Activated T-cell treated with anti-CD3 and anti-CD28 coated beads, Interleukin-2, amount 50 U/mL, for 4 hours (primary cell): ENCODE results near the gene ATP6V0E1. TPM values are rescaled to one million over a fixed set of nuclear protein-coding genes. Genes with fewer than 3 reads are reported as not detected.
A peak's percentile ranks its signal among the peaks of the same experiment; 100 is the strongest.

ENCODE experiments used
- ATAC-seq, 2 donors: fragments of 200-7000 bp; cut with Tn5 transposase; one replicate each; pipeline ENCODE4 v1.10.0; 2021
- DNase-seq: peaks from one replicate; pipeline ENCODE4 v3.0.0-alpha.2; 2020
- H3K27me3 Mint-ChIP-seq: one replicate; pipeline ENCODE4 v1.8.0; 2021; ENCODE audit warnings: low read depth, mixed read lengths
- H3K36me3 Mint-ChIP-seq: one replicate; pipeline ENCODE4 v1.8.0; 2022; ENCODE audit warnings: mixed read lengths; ENCODE audit not compliant: insufficient read depth
- H3K4me1 Mint-ChIP-seq: one replicate; pipeline ENCODE4 v1.8.0; 2021; ENCODE audit warnings: low read depth, mixed read lengths
- H3K4me3 Mint-ChIP-seq: one replicate; pipeline ENCODE4 v1.8.0; 2021; ENCODE audit warnings: mild to moderate bottlenecking, moderate library complexity, mixed read lengths
- H3K9me3 Mint-ChIP-seq: one replicate; pipeline ENCODE4 v1.8.0; 2021; ENCODE audit warnings: mixed read lengths
- total RNA-seq, 3 donors: library from RNA; stranded (reverse); gene quantifications; one replicate each; pipeline ENCODE4 v1.2.1, GENCODE V29; 2021

The ATP6V0E1 gene
- total RNA-seq, 3 donors from 2014 or later, result 196 to 234 (median 209) TPM

DNA sequence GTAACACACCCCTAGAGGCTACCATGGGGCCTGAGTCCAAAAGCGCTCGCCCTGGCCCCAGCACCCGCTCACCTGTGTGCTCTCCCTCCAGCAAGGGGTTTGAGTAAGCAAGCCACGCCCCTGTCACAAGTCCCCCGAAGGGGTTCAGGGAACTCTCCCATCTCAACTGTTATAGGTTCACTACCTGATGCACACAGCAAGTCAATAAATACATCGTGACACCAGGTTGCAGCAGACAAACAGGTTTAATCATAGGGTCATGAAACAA lies 64.2 kb downstream of the ATP6V0E1 start:
- no peaks in the 10 kb centered on the region for H3K4me1 Mint-ChIP-seq
- DNase-seq (no peak), ATAC-seq (no peak)
- no peaks in the 10 kb centered on the region for H3K27me3 Mint-ChIP-seq
- no peaks in the 10 kb centered on the region for H3K9me3 Mint-ChIP-seq
- no peak overlapping the region for H3K4me3 Mint-ChIP-seq
- no peaks in the 10 kb centered on the region for H3K36me3 Mint-ChIP-seq

DNA sequence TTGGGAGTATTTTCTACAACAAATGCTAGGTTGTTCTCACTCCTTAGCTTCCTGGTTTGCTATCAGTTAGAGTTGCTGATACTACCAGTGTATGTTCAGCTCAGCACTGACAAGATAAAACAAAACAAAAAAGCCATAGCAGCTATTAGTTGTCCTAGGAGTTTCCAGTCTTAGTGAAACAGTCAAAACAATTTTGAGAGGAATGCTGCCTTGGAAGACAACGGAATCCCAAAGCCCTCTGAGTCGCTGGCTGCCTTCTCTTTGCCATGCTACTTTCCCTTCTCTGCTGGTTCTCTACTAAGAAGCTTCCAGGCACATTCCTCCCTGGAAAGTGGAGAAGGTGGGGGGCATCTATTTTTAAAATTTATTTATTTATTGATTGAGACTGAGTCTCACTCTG lies 67.2 kb downstream of the ATP6V0E1 start:
- Mint-ChIP-seq H3K9me3 (no peaks in the 10 kb centered on the region), H3K27me3 (no peaks in the 10 kb centered on the region), H3K4me1 (peaks cover 17% of the 10 kb centered on the region), H3K4me3 (no peak overlapping the region), H3K36me3 (no peaks in the 10 kb centered on the region)
- no peak for DNase-seq
- ATAC-seq, result no peak

DNA sequence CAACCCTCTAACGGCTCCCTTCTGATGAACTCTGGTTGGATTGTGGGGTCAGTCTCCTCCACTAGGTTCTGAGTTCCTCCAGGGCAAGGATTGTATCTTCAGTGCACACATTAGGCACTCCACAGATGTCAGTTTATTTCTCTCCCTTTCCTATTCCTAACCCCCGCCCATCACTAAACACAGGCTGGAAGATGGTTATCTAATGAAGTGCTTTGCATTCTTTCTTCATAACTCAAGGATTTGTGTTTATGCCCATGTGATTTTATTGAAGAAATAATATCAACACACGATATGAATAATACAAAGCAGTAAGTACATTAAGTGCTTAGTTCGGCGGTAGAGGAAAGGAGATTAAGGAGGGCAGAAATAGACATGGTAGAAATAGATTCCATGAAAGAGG lies 68.2 kb downstream of the ATP6V0E1 start:
- peaks cover 18% of the 10 kb centered on the region for H3K4me1 Mint-ChIP-seq
- no peak for DNase-seq
- no peaks in the 10 kb centered on the region for H3K27me3 Mint-ChIP-seq
- ATAC-seq, result no peak
- no peak overlapping the region for H3K4me3 Mint-ChIP-seq
- H3K36me3 Mint-ChIP-seq, result no peaks in the 10 kb centered on the region
- no peaks in the 10 kb centered on the region for H3K9me3 Mint-ChIP-seq

DNA sequence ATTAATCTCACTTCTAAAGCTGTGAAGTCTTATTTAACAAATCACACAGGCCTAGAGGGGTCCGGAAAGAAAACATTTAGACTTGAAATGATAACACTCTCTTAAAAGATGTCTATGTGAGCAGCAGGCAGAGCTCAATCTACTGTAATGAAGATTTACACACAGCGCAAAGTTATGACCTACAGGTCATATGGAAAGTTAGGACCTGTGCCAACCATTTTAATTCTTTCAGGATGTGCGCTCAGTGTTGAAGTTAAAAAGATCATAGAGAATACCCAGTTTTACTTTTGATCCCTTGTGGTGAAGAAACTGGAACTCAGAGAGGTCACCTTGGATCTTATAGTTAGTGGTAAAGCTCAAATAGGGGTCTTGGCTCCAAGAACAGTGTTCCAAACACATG lies 69.5 kb downstream of the ATP6V0E1 start:
- Mint-ChIP-seq H3K9me3 (no peaks in the 10 kb centered on the region), H3K4me1 (peaks cover 22% of the 10 kb centered on the region), H3K4me3 (no peak overlapping the region), H3K36me3 (no peaks in the 10 kb centered on the region), H3K27me3 (no peaks in the 10 kb centered on the region)
- DNase-seq, result no peak
- no peak for ATAC-seq

DNA sequence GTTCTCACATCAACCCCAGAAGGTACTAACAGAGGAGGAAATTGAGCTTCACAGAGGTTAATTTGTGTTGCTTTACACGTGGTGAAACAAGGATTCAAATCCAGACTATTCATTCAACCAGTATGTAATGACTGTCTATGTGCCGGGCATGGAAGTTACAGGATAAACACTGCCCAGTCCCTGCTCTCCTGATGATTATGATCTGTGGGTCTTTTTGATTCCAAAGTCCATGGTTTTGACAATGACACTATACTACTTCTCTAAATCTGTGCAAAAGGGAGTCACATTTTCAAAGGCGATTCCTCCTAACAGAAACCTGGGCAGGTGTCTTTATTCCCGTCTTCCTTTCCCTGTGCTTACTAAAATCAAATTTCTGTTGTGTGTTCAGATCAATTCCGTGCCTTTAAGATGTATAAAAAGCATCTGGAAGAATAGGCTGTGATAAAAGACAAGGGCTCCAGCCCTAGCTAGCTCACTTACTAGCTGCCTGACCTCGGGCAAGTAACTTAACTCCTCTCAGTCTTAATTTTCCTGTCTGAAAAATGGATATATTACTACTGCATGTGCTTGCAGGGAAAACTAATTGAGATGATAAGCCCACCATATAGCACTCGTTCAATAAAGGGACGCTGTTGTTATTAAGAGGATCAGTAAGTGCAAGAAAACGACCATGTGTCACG lies 71.6 kb downstream of the ATP6V0E1 start:
- DNase-seq (no peak), ATAC-seq (no peak)
- peaks cover 30% of the 10 kb centered on the region for H3K4me1 Mint-ChIP-seq
- no peaks in the 10 kb centered on the region for H3K9me3 Mint-ChIP-seq
- peak overlapping the region; percentile 89 for H3K4me3 Mint-ChIP-seq
- no peaks in the 10 kb centered on the region for H3K27me3 Mint-ChIP-seq
- H3K36me3 Mint-ChIP-seq, result no peaks in the 10 kb centered on the region

DNA sequence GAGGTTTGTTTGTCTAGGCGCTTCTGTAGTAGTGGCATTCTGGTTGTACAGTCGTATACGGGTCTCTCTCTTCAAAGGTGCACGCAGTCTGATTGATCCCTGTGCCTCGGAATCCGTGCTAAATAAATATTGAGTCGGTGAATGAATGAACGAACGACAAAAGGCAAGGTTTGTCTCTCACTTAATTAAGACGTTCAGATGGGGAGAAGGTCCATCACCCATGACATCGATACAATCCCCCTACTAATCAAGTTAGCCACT lies 72.1 kb downstream of the ATP6V0E1 start:
- ATAC-seq, result no peak
- Mint-ChIP-seq H3K9me3 (no peaks in the 10 kb centered on the region), H3K27me3 (no peaks in the 10 kb centered on the region), H3K36me3 (peaks cover under 1% of the 10 kb centered on the region), H3K4me1 (peaks cover 35% of the 10 kb centered on the region), H3K4me3 (peak overlapping the region; percentile 89)
- no peak for DNase-seq

DNA sequence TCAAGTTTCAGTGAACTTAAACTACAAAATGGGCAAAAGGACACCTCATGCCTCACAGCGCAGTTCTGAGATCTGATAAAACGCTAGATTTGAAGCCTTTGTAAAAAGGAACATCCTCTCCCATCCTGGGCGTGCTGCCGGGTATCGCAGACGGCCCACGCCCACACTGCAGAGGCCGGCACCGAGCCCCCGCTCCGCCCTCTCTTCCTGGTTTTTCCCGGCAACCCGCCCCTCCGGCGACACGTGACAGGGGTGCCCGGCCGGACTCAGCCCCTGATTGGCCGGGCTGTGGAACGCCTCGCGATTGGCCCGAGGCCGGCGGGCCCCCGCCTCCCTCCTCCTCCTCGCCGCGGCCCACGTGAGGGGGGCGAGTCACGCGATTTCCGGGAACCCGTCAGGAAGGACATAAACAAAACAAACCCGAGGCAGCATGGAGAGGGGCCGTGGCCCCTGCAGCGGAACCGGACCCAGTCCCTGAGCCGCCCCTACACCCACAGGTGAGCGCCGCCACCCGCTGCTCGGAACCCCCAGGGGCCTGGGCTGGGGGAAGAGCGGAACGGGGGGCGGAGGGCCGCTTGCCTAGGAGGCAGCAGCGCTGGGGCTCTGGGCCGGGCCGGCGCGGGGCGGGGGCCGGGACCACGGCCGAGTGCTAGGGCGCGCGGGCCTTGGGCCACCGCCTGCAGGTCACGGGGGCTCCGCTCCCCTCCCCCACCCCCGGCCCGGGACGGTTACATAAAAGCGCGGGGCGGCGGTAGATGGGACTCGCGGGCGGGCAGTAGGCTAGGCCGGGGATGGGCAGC lies 72.6 kb downstream of the ATP6V0E1 start, which contains the start of gene CREBRF:
CREBRF (plus strand) TSS at position 370 of the 800 bp plus-strand sequence. CDS start 24,424 bp downstream, outside the sequence.
- Mint-ChIP-seq H3K9me3 (no peaks in the 10 kb centered on the region), H3K27me3 (no peaks in the 10 kb centered on the region), H3K4me3 (peak within 1 kb of the TSS; percentile 93), H3K36me3 (peaks cover 2% of the 10 kb centered on the region), H3K4me1 (peaks cover 39% of the 10 kb centered on the region)
- ATAC-seq (peak; percentile 71), DNase-seq (peak; percentile 98)

DNA sequence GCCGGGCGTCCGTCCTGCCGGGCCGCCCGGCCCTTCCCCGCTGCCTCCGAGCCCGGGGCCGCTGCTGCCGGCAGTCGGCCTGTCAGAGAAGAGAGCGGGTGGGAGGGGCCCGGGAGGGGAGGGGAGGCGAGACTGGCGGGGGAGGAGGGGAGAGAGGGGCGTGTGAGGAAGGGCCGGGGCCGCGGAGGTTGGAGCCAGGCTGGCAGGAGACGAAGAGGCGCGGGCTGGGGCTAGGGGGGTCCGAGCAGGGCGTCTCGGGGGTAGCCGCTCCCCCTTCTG lies 73.2 kb downstream of the ATP6V0E1 start:
- no peaks in the 10 kb centered on the region for H3K9me3 Mint-ChIP-seq
- H3K27me3 Mint-ChIP-seq, result no peaks in the 10 kb centered on the region
- H3K4me1 Mint-ChIP-seq, result peaks cover 44% of the 10 kb centered on the region
- H3K36me3 Mint-ChIP-seq, result peaks cover 2% of the 10 kb centered on the region
- ATAC-seq, result peak; percentile 62 to 63
- H3K4me3 Mint-ChIP-seq, result peak overlapping the region; percentile 93
- peak; percentile 78 for DNase-seq

DNA sequence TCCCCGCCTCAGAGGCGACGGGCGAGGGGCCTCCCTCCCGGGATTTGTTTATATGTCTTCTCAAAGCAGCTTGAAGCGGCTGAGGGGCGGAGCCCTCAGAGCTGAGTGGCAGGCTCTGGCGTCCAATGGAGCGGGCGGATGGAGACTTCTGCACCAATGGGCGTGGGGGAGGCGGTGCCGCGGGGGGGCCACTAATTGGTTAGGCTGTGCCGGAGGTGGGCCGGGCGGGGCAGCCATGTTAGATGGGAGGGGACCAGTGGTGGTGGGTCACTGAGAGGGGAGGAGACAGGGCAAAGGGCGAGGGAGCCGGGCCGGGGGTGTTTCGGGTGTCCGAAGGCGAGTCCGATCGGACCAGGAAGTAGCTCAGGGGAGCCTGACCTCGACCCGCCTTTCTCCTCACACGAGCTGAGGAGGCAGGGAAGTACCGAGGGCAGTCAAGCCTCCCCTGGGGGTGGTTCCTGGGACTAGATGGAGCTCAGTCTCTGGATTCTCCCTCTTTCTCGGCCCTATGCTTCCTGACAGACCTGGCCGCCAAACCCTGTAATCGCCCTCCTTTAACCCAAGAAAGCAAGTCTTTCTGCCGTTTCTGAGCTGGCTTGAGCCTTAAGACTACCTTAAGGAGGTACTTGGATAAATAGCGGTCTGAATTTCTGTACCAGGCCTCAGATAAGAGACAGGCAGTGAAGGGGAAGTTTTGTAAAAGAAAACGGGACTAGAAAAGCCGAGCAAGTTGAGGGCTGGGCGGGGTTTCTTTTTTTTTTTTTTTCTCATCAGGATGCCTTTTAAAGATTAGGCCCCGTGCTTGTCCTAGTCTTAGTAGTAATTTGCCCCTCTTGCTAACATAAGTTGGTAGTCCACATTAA lies 73.7 kb downstream of the ATP6V0E1 start:
- H3K4me1 Mint-ChIP-seq, result peaks cover 49% of the 10 kb centered on the region
- ATAC-seq (peak; percentile 86 to 87), DNase-seq (peak; percentile 98)
- no peaks in the 10 kb centered on the region for H3K27me3 Mint-ChIP-seq
- no peaks in the 10 kb centered on the region for H3K9me3 Mint-ChIP-seq
- H3K36me3 Mint-ChIP-seq, result peaks cover 2% of the 10 kb centered on the region
- peak overlapping the region; percentile 93 for H3K4me3 Mint-ChIP-seq

DNA sequence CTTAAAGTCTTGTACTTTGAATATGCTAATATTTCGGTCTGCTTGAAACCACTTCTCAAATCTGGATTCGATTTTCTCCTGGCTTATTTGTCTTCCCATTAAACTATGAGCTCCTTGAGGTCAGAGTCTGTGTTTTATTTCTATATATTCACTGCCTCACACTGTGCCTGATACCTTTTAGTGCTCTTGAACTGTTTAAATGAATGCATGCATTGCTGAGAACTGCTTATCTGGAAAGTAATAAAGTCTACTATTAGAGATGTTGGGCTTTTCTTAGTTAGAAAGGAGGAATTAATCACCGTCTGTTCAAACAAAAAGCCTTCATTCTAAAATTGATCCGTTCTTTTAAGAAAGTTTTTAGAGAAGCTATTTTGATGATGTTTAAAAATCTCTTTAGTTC lies 78.6 kb downstream of the ATP6V0E1 start:
- no peak for ATAC-seq
- no peak for DNase-seq
- peaks cover 5% of the 10 kb centered on the region for H3K36me3 Mint-ChIP-seq
- peaks cover 67% of the 10 kb centered on the region for H3K4me1 Mint-ChIP-seq
- no peak overlapping the region for H3K4me3 Mint-ChIP-seq
- H3K27me3 Mint-ChIP-seq, result no peaks in the 10 kb centered on the region
- no peaks in the 10 kb centered on the region for H3K9me3 Mint-ChIP-seq

DNA sequence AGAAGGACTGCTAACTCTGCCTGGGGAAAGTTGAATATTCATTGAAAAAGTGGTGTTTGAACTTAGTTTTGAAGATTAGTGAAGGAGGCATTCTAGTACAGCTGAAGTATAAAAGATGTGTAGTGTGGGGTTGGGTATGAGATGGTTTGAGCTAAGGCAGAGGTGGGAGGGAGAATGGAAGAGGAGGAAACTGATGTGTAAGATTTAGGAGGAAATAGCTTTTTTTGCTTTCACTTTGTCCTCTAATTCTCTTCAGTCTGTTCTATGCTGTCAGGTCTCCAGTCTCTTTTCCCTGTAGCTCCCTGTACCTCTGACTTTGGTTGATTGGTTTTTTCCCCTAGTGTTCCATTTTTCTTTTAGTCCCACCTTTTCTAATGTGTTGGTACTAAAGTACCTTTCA lies 81.6 kb downstream of the ATP6V0E1 start:
- H3K4me1 Mint-ChIP-seq, result peaks cover 77% of the 10 kb centered on the region

DNA sequence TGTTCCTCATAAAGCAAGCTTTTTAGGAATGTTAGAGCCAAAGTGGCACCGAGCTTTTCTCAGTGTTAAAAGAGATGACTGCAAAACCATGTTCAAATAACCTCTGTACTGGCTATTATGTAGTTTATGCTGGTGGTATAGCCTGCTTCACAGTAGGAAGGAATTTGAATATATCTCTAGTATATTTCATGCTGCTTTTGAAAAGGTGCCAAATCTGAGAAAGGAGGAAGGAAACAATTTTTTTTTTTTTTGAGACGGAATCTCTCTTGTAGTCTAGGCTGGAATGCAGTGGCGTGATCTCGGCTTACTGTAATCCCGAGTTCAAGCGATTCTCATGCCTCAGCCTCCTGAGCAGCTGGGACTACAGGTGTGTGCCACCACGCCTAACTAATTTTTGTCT lies 86.1 kb downstream of the ATP6V0E1 start:
- no peak overlapping the region for H3K4me3 Mint-ChIP-seq
- no peaks in the 10 kb centered on the region for H3K9me3 Mint-ChIP-seq
- H3K27me3 Mint-ChIP-seq, result no peaks in the 10 kb centered on the region
- H3K36me3 Mint-ChIP-seq, result peaks cover 7% of the 10 kb centered on the region
- ATAC-seq, result no peak
- DNase-seq, result no peak
- peaks cover 64% of the 10 kb centered on the region for H3K4me1 Mint-ChIP-seq

More for the DNA sequence above, 81.6 kb downstream of the ATP6V0E1 start:
- Mint-ChIP-seq H3K9me3 (no peaks in the 10 kb centered on the region), H3K4me3 (peak overlapping the region; percentile 73), H3K36me3 (peaks cover 8% of the 10 kb centered on the region), H3K27me3 (no peaks in the 10 kb centered on the region)
- no peak for DNase-seq
- peak; percentile 71 to 84 for ATAC-seq

DNA sequence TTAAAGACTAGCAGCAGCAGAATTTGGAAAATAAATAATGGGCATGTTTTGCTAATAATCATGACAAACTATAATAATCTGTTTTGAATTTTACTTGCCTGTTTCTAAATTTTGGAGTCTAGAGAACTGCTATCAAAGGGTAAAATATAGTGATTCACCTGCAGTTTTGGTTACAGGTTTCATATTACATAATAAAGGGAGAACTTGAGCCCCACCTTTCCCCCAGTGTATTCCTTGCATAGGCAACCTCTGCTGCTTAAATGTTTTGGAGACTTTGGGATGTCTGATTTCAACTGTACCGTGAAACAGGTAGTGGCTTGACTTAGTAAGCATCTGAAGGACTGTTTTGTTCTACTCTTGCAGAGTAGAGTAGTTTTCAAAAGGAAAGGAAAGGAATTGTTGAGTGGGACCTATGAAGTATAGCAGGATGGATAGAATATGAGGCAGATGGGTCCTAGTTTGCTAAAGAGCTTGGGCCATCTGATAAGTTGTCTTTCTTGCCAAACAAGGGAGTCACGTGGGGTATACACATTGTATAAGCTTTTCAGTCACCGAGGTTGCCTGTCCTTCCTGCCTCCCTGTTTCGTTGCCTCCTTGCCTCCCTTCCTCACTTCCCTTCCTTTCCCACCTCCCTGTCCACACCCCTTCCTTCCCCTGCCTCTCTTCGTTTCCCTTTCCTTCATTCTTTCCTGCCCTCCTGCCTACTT lies 91.7 kb downstream of the ATP6V0E1 start:
- peaks cover 50% of the 10 kb centered on the region for H3K4me1 Mint-ChIP-seq
- no peak for DNase-seq

DNA sequence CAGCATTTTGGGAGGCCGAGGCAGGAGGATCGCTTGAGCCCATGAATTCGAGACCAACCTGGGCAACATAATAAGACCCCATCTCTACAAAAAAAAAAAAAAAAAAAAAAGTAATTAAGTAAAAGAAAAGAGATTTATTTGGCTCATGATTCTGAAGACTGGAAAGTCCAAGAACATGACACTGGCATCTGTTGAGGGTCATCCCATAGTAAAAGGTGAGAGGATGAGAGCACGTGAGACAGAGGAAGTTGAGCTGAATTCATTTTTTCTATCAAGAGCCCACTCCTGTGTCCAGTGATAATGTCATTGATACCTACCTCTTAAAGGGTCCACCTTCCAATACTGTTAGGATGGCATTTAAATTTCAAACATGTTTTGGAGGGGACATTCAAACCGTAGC lies 92.4 kb downstream of the ATP6V0E1 start:
- Mint-ChIP-seq H3K9me3 (no peaks in the 10 kb centered on the region), H3K4me3 (no peak overlapping the region), H3K27me3 (no peaks in the 10 kb centered on the region), H3K4me1 (peaks cover 44% of the 10 kb centered on the region), H3K36me3 (peaks cover 12% of the 10 kb centered on the region)
- DNase-seq (no peak), ATAC-seq (no peak)

More for the DNA sequence above, 91.7 kb downstream of the ATP6V0E1 start:
- ATAC-seq, result no peak
- Mint-ChIP-seq H3K9me3 (no peaks in the 10 kb centered on the region), H3K36me3 (peaks cover 10% of the 10 kb centered on the region), H3K27me3 (no peaks in the 10 kb centered on the region), H3K4me3 (no peak overlapping the region)
